CD4-positive, alpha-beta T cell (primary cell): ENCODE data around the gene CRABP1. TPM values are rescaled to one million over a fixed set of nuclear protein-coding genes. Genes with fewer than 3 reads are reported as not detected.

Source experiments
- ATAC-seq: fragments of 200-7000 bp; cut with Tn5 transposase; one replicate; pipeline ENCODE4 v1.10.0; 2022; ENCODE audit warnings: mild to moderate bottlenecking; ENCODE audit not compliant: poor library complexity
- CTCF ChIA-PET: fragments of 350-600 bp; sonication (Branson Sonifier 250); formaldehyde crosslinking; loops from one replicate; lab custom pipeline; 2021; ENCODE audit warnings: antibody characterized with exemption, inconsistent platforms; lab: Charles Lee
- POLR2A ChIA-PET: fragments of 350-600 bp; sonication (Branson Sonifier 250); formaldehyde crosslinking; loops from one replicate; lab custom pipeline; 2021; ENCODE audit warnings: antibody characterized with exemption, inconsistent platforms; lab: Charles Lee
- DNase-seq, 14 experiments: peaks; one replicate each; pipeline ENCODE4 v3.0.0-alpha.2; 2013 to 2020; ENCODE audit warnings: mixed read lengths in 2 of 14
- H3K27ac ChIP-seq, 2 donors: one replicate each; pipeline versions ENCODE4 v1.5.1 to v1.7.0; 2013; ENCODE audit warnings: low read length in 2 of 2, low read depth in 1 of 2, mild to moderate bottlenecking in 1 of 2
- H3K27me3 ChIP-seq, 2 experiments: 1 replicate in 1 of 2; 2 replicates in 1 of 2; pipeline versions ENCODE4 v1.6.1 to v1.7.0; 2013; ENCODE audit warnings: low read length in 2 of 2, control low read depth in 1 of 2, mild to moderate bottlenecking in 1 of 2, moderate library complexity in 1 of 2; ENCODE audit not compliant: insufficient read depth in 2 of 2, control insufficient read depth in 1 of 2
- H3K36me3 ChIP-seq: one replicate; pipeline ENCODE4 v1.6.1; 2013; ENCODE audit warnings: low read length, control low read depth; ENCODE audit not compliant: insufficient read depth
- H3K4me1 ChIP-seq: one replicate; pipeline ENCODE4 v1.6.1; 2013; ENCODE audit warnings: low read length, control low read depth; ENCODE audit not compliant: insufficient read depth
- H3K4me3 ChIP-seq: one replicate; pipeline ENCODE4 v1.5.1; 2013; ENCODE audit warnings: mild to moderate bottlenecking, low read length, moderate library complexity
- H3K9me3 ChIP-seq, 2 experiments: 1 replicate in 1 of 2; 2 replicates in 1 of 2; pipeline versions ENCODE4 v1.6.1 to v1.7.0; 2013; ENCODE audit warnings: low read length in 2 of 2, mild to moderate bottlenecking in 2 of 2, control low read depth in 1 of 2, moderate library complexity in 1 of 2; ENCODE audit not compliant: control insufficient read depth in 1 of 2, insufficient read depth in 1 of 2
- H3K27ac Mint-ChIP-seq: one replicate; pipeline ENCODE4 v1.8.0; 2020; ENCODE audit warnings: mixed read lengths
- H3K27me3 Mint-ChIP-seq: one replicate; pipeline ENCODE4 v1.8.0; 2021; ENCODE audit warnings: mixed read lengths
- H3K36me3 Mint-ChIP-seq: one replicate; pipeline ENCODE4 v1.8.0; 2021; ENCODE audit warnings: low read depth, mixed read lengths
- H3K4me1 Mint-ChIP-seq: one replicate; pipeline ENCODE4 v1.8.0; 2021; ENCODE audit warnings: low read depth, mixed read lengths
- H3K4me3 Mint-ChIP-seq: one replicate; pipeline ENCODE4 v1.8.0; 2020; ENCODE audit warnings: mild to moderate bottlenecking, mixed read lengths
- H3K9me3 Mint-ChIP-seq: one replicate; pipeline ENCODE4 v1.8.0; 2020; ENCODE audit warnings: mixed read lengths
- CTCF ChIP-seq: fragments of 200-600 bp; IDR thresholded peaks from one replicate; pipeline ENCODE4 v1.8.0; 2022; ENCODE audit warnings: antibody characterized with exemption, mild to moderate bottlenecking
- intact Hi-C, 2 experiments: fragments of 100-400 bp; cut with DNase I in 1 of 2; cut with micrococcal nuclease in 1 of 2; formaldehyde crosslinking; loops; one replicate each; pipeline versions ENCODE4 v1.15.1 to v1.9.0; 2023 to 2025; cut with DNase I, micrococcal nuclease
- total RNA-seq, 174 experiments: library from RNA in 2 of 174; stranded (reverse) in 2 of 174; gene quantifications; one replicate each; pipeline ENCODE4 v1.2.3 and lab custom pipeline; 2021 to 2026

The CRABP1 gene
- total RNA-seq, 2 experiments from 2014 or later = not detected

GRCh38 chr15:78313383-78313782 is 26.8 kb upstream of the CRABP1 start:
- DNase-seq (no peak), ATAC-seq (no peak)
- POLR2A ChIA-PET = no interaction called here
- H3K9me3 Mint-ChIP-seq = no peaks in the 10 kb centered on the region
- no peaks in the 10 kb centered on the region for H3K36me3 Mint-ChIP-seq
- H3K27me3 ChIP-seq = peaks cover 0 to under 1% of the 10 kb centered on the region in 2 experiments
- no peak overlapping the region for H3K27ac ChIP-seq
- no peak overlapping the region for H3K4me3 Mint-ChIP-seq
- no peak overlapping the region for H3K4me3 ChIP-seq
- no peak overlapping the region for H3K27ac Mint-ChIP-seq
- CTCF ChIA-PET = no interaction called here
- no peaks in the 10 kb centered on the region for H3K4me1 Mint-ChIP-seq
- H3K27me3 Mint-ChIP-seq = peaks cover 4% of the 10 kb centered on the region
- H3K9me3 ChIP-seq = no peaks in the 10 kb centered on the region
- no peak for TF ChIP-seq CTCF
- intact Hi-C loops = no loop called here
- no peaks in the 10 kb centered on the region for H3K4me1 ChIP-seq
- no peaks in the 10 kb centered on the region for H3K36me3 ChIP-seq

- DNase-seq (no peak), ATAC-seq (no peak)
- no peaks in the 10 kb centered on the region for H3K36me3 Mint-ChIP-seq
- intact Hi-C loops = no loop called here
- no peak overlapping the region for H3K4me3 Mint-ChIP-seq
- Histone ChIP-seq H3K4me3 (no peak overlapping the region), H3K27me3 (no peaks in the 10 kb centered on the region), H3K36me3 (no peaks in the 10 kb centered on the region), H3K27ac (no peak overlapping the region), H3K9me3 (no peaks in the 10 kb centered on the region), H3K4me1 (no peaks in the 10 kb centered on the region)
- no peaks in the 10 kb centered on the region for H3K4me1 Mint-ChIP-seq
- no peaks in the 10 kb centered on the region for H3K9me3 Mint-ChIP-seq
- H3K27me3 Mint-ChIP-seq = peaks cover 4% of the 10 kb centered on the region
- no peak overlapping the region for H3K27ac Mint-ChIP-seq
- ChIA-PET CTCF (no interaction called here), POLR2A (no interaction called here)
- TF ChIP-seq CTCF = no peak
Observed at GRCh38 chr15:78314181-78314581, 26.0 kb upstream of the CRABP1 start.

GRCh38 chr15:78315686-78316282 is 24.4 kb upstream of the CRABP1 start:
- ATAC-seq = no peak
- no peak for TF ChIP-seq CTCF

More at GRCh38 chr15:78315686-78316282, 24.4 kb upstream of the CRABP1 start:
- Histone ChIP-seq H3K4me3 (no peak overlapping the region), H3K4me1 (no peaks in the 10 kb centered on the region), H3K9me3 (no peaks in the 10 kb centered on the region), H3K27ac (no peak overlapping the region), H3K27me3 (no peaks in the 10 kb centered on the region), H3K36me3 (no peaks in the 10 kb centered on the region)
- Mint-ChIP-seq H3K27ac (no peak overlapping the region), H3K4me1 (no peaks in the 10 kb centered on the region), H3K9me3 (no peaks in the 10 kb centered on the region), H3K27me3 (peaks cover 3% of the 10 kb centered on the region), H3K36me3 (no peaks in the 10 kb centered on the region), H3K4me3 (no peak overlapping the region)
- POLR2A ChIA-PET = no interaction called here
- CTCF ChIA-PET = no interaction called here
- intact Hi-C loops = no loop called here
- no peak for DNase-seq
